ENCODE data around the gene NTNG1.

The NTNG1 gene

DNA sequence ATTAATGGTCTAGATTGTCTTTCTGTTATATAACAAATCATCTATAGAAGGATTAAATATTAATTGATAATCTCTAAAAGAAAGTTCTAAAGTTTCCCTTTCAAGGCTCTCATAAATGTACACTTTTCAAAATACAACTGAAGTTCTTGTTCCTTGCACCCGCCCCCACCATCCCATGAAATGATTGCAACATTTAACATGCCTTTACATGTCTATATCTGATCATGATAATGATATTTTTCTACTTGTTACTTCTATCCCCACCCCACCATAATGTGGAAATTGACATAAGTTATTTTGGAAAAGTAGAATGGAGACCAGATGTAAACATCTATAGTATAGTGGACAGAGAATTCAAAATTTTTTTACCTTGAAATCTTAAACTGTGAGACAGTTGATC lies 186.6 kb downstream of the NTNG1 start:
- no peak for DNase-seq (ENCODE audit: low read depth, low spot score)

GRCh38 chr1:107328087-107328486 lies 187.2 kb downstream of the NTNG1 start:
- DNase-seq (ENCODE audit: low read depth, low spot score), result no peak

DNA sequence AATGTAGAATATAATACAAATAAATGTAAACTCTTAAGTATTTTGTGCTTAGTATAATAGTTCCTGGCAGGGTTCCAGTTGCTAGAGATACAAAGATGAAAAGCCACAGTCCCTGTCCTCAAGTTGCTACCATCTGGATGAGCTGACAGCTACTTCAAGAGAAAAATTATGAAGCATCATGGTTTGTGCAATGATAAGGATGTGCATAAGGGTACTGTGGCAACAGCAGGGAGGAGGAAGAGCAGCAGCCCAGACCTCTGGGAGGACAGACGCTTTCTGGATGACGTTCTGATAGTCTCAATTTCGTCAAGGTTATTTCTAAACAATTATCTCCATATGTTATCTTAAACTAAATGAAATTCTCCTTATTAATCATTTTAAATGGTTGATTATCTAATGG lies 198.9 kb downstream of the NTNG1 start:
- DNase-seq (ENCODE audit: low read depth, low spot score), result no peak

DNA sequence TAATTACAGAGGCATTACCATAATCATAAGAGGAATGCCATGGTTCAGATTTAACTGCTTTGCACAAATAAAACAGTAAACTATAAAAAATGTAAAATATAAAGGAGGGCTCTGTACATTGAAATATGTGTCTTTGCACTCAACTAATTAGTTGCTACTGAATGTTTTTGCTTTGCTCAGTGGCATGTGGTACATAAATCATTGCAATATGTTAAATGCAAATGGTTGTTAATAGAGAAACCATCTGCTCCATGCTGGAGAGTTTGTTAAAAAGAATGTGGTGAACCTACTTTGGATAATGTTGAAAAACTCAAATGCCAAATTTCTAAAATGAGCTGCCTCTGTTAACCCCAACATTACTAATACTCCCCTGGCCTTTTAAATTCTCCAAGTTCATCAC lies 201.5 kb downstream of the NTNG1 start:
- no peak for DNase-seq (ENCODE audit: low read depth, low spot score)

DNA sequence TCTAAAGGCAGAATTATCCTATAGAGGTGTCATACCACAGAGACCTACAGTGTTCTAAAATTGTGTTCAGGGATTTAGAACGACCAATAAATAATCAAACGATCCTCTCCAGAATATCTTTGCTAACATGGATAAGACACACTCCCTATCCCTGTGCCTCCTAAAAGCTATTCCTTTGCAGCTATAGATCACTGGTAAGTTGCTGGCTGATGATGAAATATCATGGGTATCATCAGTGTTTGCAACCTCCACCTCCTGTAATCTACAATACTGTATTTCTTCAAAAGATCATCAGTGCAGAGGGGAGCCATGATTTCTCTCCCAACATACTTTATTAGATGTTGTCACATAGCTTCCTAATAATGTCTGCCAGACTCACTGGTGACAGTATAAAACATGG lies 201.9 kb downstream of the NTNG1 start:
- DNase-seq (ENCODE audit: low read depth, low spot score), result no peak

DNA sequence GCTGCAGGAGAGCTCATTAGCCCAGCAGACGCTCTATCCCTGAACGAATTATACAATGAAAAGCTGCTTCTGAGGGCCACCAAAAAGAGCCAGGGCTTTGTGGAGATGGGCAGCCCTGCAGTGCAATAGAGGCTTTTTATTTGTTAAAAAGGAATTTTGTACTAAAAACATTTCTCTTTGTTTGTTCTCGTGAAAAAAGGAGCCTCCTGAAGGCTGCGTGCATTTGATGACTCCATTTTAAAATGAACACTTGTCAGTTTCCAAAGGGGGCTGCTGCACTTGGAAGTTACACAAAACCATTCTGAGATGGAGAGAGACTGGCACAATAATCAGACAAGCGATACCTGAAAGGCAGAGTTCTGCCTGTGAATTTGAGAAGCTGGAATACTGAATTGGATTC lies 202.8 kb downstream of the NTNG1 start:
- no peak for DNase-seq (ENCODE audit: low read depth, low spot score)

DNA sequence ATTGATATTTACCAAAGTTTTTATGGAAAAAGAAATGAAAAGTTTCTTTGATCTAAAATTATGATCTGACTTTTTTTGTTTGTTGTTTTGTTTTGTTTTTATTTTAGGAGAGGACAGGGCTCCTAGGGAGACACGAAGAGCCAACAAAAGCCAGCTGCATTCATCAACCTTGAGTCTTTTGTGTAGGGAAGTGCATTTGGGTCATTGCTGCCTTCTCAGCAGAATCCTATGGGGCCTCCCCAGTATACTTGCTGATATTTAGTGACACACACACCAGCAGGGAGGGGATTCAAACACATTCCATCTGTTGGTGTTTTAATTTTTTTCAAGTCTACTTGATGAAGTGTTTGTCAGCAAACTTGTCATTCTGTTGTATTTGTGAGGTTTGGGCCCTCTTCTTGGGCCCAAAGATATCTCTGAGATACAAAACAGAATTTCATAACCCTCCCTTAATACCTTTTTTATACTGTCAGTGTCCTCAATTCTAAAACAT lies 203.5 kb downstream of the NTNG1 start:
- no peak for DNase-seq (ENCODE audit: low read depth, low spot score)

GRCh38 chr1:107344836-107345235 lies 204.0 kb downstream of the NTNG1 start:
- DNase-seq (ENCODE audit: low read depth, low spot score), result no peak

- no peak for DNase-seq (ENCODE audit: low read depth, low spot score)
Measured at GRCh38 chr1:107352850-107353249, 212.0 kb downstream of the NTNG1 start.

DNA sequence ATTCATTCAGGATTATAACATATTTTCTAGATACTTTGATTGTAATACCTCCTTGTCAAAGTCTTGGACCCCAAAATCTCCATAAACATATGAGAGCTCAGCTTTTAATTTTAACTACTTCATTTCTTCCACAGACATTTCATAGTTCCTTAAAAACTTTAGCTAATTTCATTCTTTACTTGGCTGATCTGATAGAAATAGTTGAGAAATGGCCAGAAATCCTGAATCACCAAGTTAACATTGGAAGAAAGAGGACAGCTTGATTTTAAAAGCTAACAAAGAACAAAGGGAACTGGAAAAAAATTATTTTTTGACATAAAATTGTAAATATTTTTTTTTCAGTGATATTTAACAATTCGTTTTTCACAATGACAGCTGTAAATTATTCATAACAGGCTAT lies 216.5 kb downstream of the NTNG1 start:
- DNase-seq (ENCODE audit: low read depth, low spot score), result no peak

DNA sequence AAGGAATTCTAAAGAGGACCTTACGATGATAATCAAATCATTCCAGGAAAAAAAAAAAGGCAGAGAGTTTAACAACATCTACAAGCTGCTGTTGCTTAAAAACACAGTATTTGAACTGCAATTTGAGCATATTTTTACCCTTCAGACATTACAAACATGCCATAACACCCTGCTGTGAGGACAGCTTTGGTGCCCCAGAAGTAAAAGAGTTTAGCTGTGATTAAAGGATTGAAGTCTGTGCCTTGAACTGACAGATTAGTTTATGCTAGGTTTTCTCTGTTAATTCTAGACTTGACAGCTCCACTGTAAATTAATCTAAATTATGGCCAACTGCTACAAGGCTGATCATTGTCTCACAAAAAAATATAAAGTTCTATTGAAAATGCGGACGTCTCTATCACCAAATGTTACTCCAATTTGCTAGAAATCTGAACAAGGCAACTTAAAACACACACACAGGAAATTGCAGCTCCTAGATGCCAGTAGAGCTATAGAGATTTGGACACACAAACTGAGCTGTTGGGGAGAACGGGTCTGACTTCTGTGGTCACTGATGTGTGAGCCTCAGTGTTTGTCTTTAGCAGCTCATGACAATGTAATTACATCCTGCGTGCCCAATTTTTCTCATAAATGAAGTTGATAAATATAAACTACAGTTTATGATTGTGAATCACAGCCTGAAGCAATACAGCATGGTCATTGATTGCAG lies 217.9 kb downstream of the NTNG1 start:
- DNase-seq (ENCODE audit: low read depth, low spot score), result no peak

- DNase-seq (ENCODE audit: low read depth, low spot score), result no peak
Measured at GRCh38 chr1:107359472-107360241, 218.8 kb downstream of the NTNG1 start.

DNA sequence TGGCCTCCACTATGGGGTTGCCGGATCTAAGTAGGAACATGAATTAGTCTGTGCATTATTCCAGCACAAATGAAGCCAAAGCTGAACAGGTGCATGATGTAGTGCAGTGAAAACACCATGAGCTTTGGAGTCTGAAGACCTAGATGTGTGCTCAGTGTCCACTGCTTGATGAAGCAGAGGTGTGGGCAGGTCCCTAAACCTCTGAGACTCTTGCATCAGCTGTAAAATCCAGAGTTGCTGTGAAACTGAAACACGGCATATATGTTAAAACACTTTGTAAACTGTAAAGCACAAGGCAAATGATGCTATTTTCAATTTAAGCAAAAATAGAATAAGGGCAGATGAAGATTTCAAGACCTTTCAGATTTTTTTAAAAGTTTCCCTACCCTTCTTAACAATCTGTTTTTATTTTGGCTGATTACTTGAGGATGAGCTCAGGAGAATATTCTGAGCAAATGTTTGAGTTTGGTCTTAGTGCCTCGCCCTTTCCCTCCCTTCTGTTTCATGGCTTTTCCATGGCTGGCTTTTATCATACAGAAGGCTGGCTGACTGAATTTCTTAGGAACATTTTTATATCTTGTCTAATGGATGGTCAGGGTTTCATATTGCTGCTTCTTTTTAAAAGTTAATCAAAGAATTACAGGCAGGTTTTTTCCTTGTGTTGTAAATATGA lies 221.8 kb downstream of the NTNG1 start:
- DNase-seq (ENCODE audit: low read depth, low spot score), result no peak

DNA sequence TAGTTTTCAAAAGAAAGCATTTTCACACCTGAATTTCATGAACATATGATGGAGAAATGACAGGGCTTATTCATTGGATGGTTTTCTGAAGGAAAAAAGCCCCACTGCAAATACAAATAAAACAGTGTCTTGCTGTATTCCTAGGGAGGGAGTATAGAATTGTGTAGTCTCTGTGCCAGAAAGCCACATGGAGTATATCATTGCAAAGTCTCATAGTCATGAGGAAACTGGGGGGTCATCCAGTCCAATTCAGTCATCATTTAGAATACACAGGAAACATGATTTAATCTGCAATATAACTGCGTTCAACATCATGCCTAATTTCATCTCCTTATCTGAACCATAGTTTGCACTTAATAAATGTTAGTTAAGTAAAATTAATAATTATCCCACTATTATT lies 222.3 kb downstream of the NTNG1 start:
- no peak for DNase-seq (ENCODE audit: low read depth, low spot score)

DNA sequence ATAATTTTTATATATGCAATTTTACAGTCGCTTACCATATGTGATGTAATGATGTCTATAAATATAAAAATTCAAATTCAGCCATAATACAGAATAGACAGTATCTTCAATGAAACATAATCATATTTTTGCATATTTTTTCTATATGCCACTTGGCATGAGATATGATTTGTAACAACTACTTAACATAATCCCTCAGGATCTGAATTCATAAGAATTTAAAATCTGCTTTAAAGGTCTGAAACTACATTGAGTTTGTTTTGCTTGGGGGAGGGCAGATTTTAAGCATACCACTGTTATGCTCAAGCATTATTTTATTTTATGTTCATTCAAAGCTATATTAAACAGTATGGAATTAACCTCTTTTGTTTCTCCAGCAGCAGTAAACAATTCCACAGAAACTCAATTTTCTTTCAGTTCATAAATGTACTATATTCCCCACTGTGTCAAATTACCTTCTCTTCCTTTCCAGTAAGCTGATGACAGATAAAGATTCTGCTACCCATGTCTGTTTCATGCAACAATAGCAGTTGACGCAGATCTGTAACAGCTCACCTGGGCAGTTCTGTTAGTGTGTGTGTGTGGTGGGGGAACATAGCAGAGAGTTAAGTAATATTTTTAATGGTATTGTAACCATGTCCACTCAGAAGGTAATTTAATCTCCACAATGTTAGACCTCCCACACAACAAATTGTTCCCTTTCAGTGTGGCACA lies 224.8 kb downstream of the NTNG1 start:
- DNase-seq (ENCODE audit: low read depth, low spot score), result no peak

GRCh38 chr1:107378426-107378825 lies 237.6 kb downstream of the NTNG1 start:
- DNase-seq (ENCODE audit: low read depth, low spot score), result no peak

DNA sequence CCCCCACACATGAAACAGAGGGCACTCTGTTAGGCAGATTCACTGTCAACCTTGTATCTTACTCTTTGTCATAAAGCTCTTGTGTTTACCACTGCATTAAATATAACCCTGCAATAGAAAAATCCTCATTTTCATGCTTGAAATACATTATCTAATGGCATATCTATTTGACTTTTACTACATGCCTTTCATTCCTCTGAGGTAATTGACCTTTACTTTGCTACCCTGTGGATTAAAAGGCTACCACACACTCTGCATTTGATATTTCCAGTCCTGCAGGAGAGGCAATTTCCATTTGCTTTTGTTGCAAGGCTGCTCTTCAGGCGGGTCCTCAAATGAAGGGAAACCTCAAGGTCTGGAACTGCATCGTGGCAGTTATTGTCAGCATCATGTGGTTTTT lies 238.0 kb downstream of the NTNG1 start:
- DNase-seq (ENCODE audit: low read depth, low spot score), result no peak

DNA sequence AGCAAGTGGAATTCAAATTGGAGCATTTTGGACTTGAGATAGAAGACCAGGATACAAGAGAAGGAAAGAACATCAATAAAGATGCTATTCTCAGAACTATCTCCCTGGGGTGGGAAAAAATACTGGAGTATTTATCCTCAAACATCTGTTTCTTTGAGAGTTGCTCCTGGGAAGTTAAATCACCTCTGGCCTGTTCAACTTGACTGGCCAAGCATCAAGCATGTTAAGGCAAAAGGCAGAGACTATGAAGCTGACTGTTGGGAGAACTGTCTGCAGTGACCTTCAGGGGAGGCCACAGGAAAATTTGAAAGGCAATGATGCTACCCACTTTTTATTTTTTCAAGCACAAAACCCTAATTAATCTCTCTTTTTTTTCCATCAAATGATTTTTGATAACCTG lies 239.0 kb downstream of the NTNG1 start:
- DNase-seq (ENCODE audit: low read depth, low spot score), result no peak

GRCh38 chr1:107389410-107390396 lies 248.9 kb downstream of the NTNG1 start:
- no peak for DNase-seq (ENCODE audit: low read depth, low spot score)

GRCh38 chr1:107394301-107394700 lies 253.5 kb downstream of the NTNG1 start:
- DNase-seq (ENCODE audit: low read depth, low spot score), result no peak

DNA sequence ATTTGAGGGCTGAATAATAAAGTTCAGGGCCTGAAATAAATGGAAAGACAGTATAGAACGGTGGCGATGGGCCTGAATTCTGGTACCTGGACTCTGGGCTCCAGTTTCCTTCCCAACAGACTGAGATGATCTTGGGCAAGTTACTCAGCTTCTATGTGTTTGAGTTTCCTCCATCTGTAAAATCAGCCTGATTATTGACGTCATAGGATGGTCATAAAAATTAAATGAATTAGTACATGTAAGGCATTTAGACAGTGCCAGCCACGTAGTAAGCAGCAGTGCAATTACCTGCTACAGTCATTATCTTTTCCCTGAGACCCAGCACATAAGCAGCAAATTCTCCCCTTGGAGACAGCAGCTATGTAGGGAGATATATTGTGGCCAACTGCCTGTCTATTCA lies 260.9 kb downstream of the NTNG1 start:
- no peak for DNase-seq (ENCODE audit: low read depth, low spot score)
